Body of pancreas (tissue), 4 donors: Measurements from ENCODE around the gene CAMK2G. TPM values are rescaled to one million over a fixed set of nuclear protein-coding genes. Genes with fewer than 3 reads are reported as not detected.

Experiments used
- ATAC-seq: fragments of 150-250 bp; one replicate; pipeline ENCODE4 v1.9.1; 2016
- DNase-seq, 4 donors: peaks; one replicate each; pipeline ENCODE4 v3.0.0-alpha.2; 2019
- H3K27ac ChIP-seq, 4 donors: fragments of 200-600 bp; sonication (generic); 1 replicate in 3 of 4; 2 replicates in 1 of 4; pipeline versions ENCODE4 v1.5.1 to v1.6.1; 2016 to 2019; ENCODE audit warnings: mild to moderate bottlenecking in 1 of 4, mixed read lengths in 1 of 4, moderate library complexity in 1 of 4
- H3K27me3 ChIP-seq, 2 donors: fragments of 200-600 bp; sonication (generic); one replicate each; pipeline ENCODE4 v1.6.0; 2016; ENCODE audit warnings: mild to moderate bottlenecking in 1 of 2
- H3K36me3 ChIP-seq, 2 donors: fragments of 200-600 bp; sonication (generic); replicated peaks in 1 of 2; 2 replicates each; pipeline ENCODE4 v1.5.1; 2016; ENCODE audit warnings: low read depth in 2 of 2; ENCODE audit not compliant: insufficient read depth in 1 of 2
- H3K4me1 ChIP-seq: fragments of 200-600 bp; sonication (generic); one replicate; pipeline ENCODE4 v1.6.0; 2016
- H3K4me3 ChIP-seq, 2 donors: fragments of 200-600 bp; sonication (generic); 1 replicate in 1 of 2; 2 replicates in 1 of 2; pipeline ENCODE4 v1.5.1; 2016 to 2019
- H3K9me3 ChIP-seq, 3 donors: fragments of 200-600 bp; sonication (generic); 1 replicate in 2 of 3; 2 replicates in 1 of 3; pipeline ENCODE4 v1.5.1; 2016
- POLR2A ChIP-seq, 3 donors: fragments of 450-650 bp; IDR thresholded peaks; one replicate each; pipeline ENCODE4 v1.6.1; 2016; ENCODE audit warnings: antibody characterized with exemption in 3 of 3, mild to moderate bottlenecking in 2 of 3
- WGBS, 2 donors: methylation state at CpG; one replicate each; pipeline ENCODE4 v1.1.5; 2017; 5-methylcytosine and 5-hydroxymethylcytosine counted together
- intact Hi-C: fragments of 100-400 bp; cut with DNase I; formaldehyde crosslinking; loops from one replicate; pipeline ENCODE4 v1.15.1; 2023
- total RNA-seq, 2 donors: library from RNA; depleted of rRNA; stranded (reverse); fragments of >200 nt; gene quantifications; one replicate each; pipeline ENCODE4 v1.1.0, GENCODE V29; 2016
- TF ChIP-seq, protein P1 (sequence below), 7 experiments: fragments of 450-650 bp in 4 of 7; fragments of 200-600 bp in 3 of 7; sonication (generic) in 3 of 7; IDR thresholded peaks; one replicate each; pipeline ENCODE4 v1.5.1; 2016 to 2019; ENCODE audit warnings: antibody characterized with exemption in 7 of 7

The CAMK2G gene
- total RNA-seq, 2 donors from 2014 or later: 14.8 to 17.4 TPM

DNA sequence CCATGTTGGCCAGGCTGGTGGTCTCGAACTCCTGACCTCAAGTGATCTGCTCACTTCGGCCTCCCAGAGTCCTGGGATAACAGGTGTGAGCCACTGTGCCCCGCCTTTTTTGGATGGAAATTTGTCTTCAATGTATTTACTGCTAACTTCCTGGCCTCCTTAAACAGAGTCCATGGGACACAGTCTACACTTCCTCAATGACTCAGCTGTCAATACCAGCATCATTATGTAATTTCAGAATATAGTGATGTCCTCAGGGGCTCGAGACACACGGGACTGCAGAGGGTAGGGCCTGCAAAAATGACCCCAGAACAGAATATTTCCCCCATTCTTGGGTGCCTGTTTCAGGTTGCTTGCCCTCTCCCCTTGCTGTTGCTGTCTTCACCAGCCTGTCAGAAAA, 31.1 kb downstream of the CAMK2G start:
- Histone ChIP-seq H3K4me1 (no peaks in the 10 kb centered on the region), H3K27ac (no peak overlapping the region), H3K4me3 (no peak overlapping the region), H3K9me3 (no peaks in the 10 kb centered on the region), H3K36me3 (peaks cover 0 to 18% of the 10 kb centered on the region in 2 donors), H3K27me3 (no peaks in the 10 kb centered on the region)
- DNase-seq (no peak), ATAC-seq (no peak)
- WGBS, 2 donors: 76 to 93% methylated on average over 5 of the region's 5 CpGs
- intact Hi-C loops: no loop called here
- no peak for TF ChIP-seq POLR2A (IDR thresholded peaks at IDR 0.05)
- TF ChIP-seq, protein P1, sequence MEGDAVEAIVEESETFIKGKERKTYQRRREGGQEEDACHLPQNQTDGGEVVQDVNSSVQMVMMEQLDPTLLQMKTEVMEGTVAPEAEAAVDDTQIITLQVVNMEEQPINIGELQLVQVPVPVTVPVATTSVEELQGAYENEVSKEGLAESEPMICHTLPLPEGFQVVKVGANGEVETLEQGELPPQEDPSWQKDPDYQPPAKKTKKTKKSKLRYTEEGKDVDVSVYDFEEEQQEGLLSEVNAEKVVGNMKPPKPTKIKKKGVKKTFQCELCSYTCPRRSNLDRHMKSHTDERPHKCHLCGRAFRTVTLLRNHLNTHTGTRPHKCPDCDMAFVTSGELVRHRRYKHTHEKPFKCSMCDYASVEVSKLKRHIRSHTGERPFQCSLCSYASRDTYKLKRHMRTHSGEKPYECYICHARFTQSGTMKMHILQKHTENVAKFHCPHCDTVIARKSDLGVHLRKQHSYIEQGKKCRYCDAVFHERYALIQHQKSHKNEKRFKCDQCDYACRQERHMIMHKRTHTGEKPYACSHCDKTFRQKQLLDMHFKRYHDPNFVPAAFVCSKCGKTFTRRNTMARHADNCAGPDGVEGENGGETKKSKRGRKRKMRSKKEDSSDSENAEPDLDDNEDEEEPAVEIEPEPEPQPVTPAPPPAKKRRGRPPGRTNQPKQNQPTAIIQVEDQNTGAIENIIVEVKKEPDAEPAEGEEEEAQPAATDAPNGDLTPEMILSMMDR (IDR thresholded peaks at IDR 0.05): no peak

DNA sequence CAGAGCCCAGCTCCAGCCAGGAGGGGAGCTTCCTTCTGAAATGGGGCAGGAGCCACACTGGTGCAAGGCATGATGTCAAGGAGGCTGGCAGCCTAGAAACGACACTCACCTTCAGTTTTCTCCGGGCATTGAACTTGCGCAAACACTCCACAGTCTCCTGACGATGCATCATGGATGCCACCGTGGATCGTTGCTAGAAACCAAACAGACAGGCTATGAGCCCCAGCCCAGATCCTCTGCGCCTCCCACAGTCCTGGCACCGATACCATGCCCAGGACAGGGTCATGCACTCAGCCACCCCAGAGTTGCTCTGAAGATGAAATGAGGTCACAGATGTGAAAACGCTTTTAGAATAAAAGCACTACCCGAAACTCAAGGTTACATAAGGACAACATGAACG, 32.0 kb downstream of the CAMK2G start:
- ATAC-seq: peak; percentile 35
- H3K36me3 ChIP-seq: peaks cover 0 to 11% of the 10 kb centered on the region in 2 donors
- no peaks in the 10 kb centered on the region for H3K27me3 ChIP-seq
- intact Hi-C loops: no loop called here
- 84 to 88% methylated on average over 11 of the region's 11 CpGs for WGBS, 2 donors
- TF ChIP-seq, protein P1 (IDR thresholded peaks at IDR 0.05): no peak
- TF ChIP-seq POLR2A (IDR thresholded peaks at IDR 0.05): no peak
- no peak overlapping the region for H3K27ac ChIP-seq
- no peaks in the 10 kb centered on the region for H3K4me1 ChIP-seq
- no peaks in the 10 kb centered on the region for H3K9me3 ChIP-seq
- no peak overlapping the region for H3K4me3 ChIP-seq
- DNase-seq: peak in 1 of 4 donors; percentile 44

DNA sequence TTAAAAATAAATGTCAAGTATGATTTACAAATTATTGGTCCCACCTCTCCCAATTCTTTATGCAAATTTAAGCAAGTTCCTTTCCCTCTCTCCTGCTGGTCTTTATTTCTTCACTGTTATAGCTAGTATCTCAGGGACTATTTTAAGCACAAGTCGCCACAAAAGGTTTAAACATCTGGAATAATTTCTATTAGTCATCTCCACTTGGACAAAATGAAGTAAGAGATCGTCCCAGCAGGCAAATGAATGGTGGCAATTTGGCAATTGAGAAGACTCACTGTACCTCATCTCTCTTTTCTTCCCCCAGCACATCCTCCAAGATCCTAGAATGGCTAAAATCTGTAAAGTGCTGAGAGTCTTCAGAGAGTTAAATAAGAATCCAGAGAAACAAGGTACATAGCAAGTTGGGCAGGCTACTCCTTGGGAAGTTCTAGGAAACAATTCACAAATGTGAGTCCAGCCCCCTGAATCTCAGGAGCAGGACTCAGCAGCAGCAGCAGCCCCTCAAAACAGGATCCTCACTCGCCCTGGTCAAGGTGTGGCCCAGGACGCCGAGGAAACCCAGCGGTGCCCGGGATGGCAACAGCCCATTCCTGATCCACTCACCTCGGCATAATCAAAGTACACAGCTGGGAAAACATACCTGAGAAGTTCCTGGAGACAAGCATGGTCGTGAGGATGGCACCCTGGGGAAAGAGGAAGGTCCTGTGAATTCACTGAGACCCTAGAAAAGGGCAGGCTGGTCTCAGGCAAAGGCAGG, 32.6 kb downstream of the CAMK2G start:
- ATAC-seq: no peak
- peaks cover 0 to 8% of the 10 kb centered on the region in 2 donors for H3K36me3 ChIP-seq
- no peak overlapping the region for H3K4me3 ChIP-seq
- intact Hi-C loops: no loop called here
- 80 to 89% methylated on average over 9 of the region's 9 CpGs for WGBS, 2 donors
- TF ChIP-seq, protein P1 (IDR thresholded peaks at IDR 0.05): no peak
- no peak for TF ChIP-seq POLR2A (IDR thresholded peaks at IDR 0.05)
- H3K4me1 ChIP-seq: no peaks in the 10 kb centered on the region
- no peak overlapping the region for H3K27ac ChIP-seq
- H3K9me3 ChIP-seq: no peaks in the 10 kb centered on the region
- DNase-seq: no peak
- no peaks in the 10 kb centered on the region for H3K27me3 ChIP-seq

DNA sequence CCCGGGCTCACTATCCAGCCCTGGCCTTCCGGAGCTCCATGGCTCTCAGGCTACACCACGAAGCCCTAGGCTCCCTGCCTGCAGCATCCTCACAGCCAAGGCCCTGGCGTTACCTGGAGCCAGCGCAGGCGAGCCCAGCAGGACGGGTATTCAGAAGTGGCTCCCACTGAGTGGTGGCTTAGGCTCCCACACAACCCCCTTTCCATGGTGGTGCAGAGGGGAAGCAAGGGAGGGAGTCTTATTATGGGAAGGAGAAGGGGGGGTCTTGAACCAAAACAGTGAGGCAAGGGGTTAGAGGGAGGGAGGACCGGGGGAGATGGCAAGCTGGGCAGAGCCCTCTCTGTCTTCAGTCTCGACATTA, 33.3 kb downstream of the CAMK2G start:
- no peak overlapping the region for H3K4me3 ChIP-seq
- intact Hi-C loops: no loop called here
- H3K27me3 ChIP-seq: no peaks in the 10 kb centered on the region
- no peaks in the 10 kb centered on the region for H3K9me3 ChIP-seq
- DNase-seq (no peak), ATAC-seq (no peak)
- peaks cover 0 to 4% of the 10 kb centered on the region in 2 donors for H3K36me3 ChIP-seq
- 93 to 94% methylated on average over 6 to 9 of the region's 9 CpGs for WGBS, 2 donors
- H3K4me1 ChIP-seq: no peaks in the 10 kb centered on the region
- no peak for TF ChIP-seq POLR2A (IDR thresholded peaks at IDR 0.05)
- TF ChIP-seq, protein P1 (IDR thresholded peaks at IDR 0.05): no peak
- H3K27ac ChIP-seq: no peak overlapping the region
